GM19467 (cell line): ENCODE results near the gene SSTR1.

ENCODE experiments used
- ATAC-seq: cut with Tn5 transposase; IDR thresholded peaks from one replicate; pipeline ENCODE4 v1.9.1; 2021; ENCODE audit warnings: mild to moderate bottlenecking, moderate library complexity; ENCODE audit not compliant: unreplicated experiment

Gene SSTR1

DNA sequence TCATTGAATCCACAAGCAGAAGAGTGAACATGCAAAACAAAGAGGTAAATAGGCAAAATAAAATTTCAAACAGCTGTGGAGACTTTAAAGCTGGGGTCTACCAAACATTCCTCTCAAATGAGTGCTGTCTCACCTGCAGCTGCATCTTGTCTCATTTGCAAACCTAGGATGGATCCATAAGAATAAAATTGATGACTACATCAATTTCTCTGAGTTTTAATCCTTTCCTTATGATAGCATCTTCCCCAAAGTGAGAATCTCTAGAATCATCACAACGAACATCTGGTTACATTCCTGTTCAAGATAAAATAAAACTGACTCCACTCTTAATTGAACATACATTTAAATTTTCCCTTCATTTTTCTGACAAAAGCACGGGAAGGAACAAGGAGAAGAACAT is 18.2 kb downstream of the SSTR1 start:
- ATAC-seq: no peak

DNA sequence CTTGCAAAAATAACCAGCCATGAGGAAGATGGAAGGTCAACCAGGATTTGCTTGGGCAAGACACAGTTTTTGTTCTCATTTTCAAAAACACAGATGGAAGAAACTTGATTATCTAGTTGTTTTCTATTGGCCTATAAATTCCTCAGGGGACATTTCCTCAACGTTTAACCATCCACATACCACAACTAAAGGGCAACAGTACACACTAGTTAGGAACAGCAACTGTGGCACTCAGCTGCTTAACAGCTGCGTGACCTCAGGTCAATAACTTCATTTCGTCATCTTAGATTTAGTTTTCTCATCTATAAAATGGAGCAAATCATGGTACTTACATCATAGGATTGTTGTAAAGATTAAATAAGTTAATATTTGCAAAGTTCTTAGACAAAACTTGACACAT is 18.7 kb downstream of the SSTR1 start:
- no peak for ATAC-seq

DNA sequence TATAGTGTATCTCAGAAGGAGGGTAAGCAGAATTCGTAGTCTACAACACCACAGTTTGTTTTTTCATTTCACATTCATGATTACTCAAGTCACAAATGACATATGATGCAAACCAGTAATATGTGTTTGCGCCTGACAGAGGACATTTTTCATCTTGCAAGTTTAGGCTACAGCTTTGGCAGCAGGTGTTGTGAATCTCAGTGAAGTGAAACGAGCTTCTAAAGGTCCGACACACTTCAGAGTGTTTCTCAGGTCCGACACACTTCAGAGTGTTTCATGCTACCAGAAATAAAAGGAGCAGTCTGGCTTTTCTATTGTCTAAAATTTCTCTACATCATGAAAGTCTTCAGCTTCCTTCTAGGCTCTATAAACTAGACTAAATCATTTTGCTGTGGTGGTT is 25.5 kb downstream of the SSTR1 start:
- no peak for ATAC-seq

DNA sequence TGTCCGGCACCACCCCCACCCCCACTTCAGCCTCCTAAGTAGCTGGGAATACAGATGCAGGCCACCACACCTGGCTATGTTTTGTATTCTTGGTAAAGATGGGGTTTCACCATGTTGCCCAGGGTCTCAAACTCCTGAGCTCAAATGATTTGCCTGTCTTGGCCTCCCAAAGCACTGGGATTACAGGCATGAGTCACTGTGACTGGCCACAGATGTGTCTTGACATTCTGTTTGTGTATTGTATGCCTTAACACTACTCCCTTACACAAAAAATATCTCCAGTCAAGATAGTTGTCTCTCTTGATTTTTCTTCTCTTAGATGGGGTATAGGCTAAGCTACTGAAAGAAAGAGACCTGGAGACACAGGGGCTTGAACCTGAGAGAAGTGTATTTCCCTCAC is 30.6 kb downstream of the SSTR1 start:
- no peak for ATAC-seq

DNA sequence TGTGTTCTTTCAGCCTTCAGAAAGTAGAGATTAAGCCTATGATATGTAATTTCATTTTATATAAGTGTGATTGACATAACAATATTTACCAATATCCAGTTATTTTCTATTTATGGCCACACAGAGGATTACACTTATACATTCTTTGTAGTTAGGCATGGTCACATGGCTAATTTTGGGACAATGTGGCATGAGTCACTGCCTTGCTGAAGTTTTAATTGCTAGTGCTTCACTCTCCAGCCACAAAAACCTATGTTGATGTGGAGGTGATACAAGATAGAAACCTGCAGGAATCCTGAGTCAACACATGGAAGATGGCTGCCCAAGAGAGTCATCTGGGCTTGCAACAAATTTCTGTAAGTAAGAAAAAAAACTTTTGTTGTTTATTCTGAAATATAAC is 31.2 kb downstream of the SSTR1 start:
- ATAC-seq: no peak

DNA sequence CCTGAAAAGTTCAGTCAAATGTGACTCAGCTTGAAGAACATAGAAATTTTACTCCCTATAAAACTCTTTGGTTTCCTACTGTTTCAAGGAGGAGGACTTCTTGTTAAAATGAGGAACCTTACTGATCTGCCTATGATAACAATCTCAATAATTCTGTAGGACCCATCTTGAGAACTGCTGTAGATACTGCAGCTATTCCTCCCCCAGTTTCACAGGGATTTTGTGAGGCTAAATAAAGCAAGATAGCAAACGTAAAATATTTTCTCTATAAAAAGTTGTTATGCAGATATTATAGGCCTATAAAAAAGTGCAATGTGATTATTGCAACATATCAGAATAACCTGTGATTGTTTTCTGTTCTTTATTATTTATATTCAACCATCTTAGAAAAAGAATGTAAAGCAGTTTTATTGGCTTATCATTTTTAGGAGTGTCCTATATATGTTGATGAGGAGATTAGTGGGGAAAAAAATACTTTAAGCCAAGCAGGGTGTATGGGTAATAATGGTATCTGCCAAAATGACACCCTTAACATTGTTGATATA is 36.1 kb downstream of the SSTR1 start:
- no peak for ATAC-seq

DNA sequence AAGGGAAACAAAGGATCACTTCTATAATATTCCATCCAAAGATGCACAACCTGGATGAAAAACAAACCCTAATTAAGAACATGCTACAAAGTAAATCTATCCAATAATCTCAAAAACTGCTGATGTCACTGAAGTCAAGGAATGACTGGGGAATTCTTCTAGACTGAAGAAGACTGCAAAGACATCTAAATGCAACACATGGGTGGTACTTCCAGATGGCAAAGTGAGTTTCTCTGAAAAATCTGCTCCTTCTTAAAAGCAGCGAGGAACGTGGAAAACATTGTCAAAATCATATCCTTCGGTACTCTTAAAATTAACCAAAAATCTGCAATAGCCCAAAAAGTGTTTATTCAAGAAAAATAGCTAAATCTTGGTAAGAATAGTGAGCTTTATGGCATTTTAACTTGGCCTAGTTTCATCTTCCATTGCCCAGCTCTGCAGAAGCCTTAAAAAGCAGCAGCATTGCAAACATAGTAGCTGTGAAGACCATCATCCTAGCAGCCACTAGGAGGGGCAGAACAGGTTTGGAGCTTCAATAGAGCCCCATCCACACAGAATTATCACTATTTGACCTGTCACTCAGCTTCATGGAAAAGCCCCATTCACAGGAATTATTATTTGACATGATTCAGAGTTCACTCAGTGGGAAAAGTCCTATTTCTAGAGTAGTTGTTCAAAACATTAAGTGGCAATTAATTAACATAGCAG is 40.8 kb downstream of the SSTR1 start:
- ATAC-seq: no peak

DNA sequence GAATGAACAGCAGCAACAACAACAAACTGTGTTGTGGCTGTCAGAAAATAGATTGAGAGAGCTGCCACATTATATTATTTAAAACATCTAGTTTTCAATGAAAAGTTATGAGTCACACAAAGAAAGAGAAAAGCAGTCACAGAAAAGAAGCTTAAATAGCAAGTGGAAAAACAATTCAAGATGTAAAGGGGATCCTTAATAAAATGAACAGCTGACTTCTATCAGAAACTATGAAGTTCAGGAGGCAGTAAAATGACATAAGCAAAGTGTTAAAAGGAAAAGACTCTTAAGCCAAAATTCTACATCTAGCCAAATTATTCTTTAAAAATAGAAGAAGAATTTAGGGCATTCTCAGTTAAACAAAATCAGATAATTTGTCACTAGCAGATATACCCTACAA is 42.6 kb downstream of the SSTR1 start:
- ATAC-seq: no peak

DNA sequence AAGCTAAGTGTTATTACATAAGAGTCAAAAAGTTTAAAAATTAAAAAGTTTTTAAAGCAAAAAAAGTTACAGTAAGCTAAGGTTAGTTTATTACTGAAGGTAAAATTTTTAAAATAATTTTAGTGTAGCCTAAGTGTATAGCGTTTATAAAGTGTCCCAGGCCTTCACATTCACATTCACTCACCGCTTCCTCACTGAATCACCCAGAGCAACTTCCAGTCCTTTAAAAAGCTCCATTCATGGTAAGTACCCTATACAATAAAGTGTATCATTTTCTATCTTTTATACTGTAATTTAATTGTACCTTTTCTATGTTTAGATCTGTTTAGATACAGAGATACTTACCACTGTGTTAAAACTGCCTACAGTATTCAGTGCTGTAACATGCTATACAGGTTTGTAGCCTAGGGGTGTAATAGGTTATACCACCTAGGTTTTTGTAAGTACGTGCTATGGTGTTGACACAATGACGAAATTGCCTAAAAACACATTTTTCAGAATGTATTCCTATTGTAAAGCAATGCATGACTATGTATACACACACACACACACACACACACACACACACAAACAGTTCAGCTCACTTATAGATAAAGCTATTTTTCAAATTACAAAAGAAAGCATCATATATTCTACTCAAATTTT is 44.5 kb downstream of the SSTR1 start:
- no peak for ATAC-seq

DNA sequence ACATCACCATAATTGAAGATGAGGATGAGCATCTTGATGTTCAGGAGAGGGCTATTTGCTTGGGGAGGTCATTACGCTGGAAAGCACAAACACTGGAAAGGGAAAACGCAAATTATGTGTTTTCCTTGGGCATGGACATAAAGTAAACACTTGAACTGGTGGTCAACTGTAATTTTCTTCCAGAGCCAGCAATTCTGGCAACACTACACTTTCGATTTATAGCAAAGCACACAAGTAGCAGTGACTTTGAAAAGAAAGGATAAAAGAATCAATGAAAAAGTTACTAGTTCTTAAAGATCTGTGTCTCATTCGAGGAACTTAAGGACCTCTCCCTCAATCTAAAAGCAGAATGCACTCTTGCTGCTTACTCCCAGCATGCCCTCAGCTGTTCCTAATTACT is 46.0 kb downstream of the SSTR1 start:
- no peak for ATAC-seq

DNA sequence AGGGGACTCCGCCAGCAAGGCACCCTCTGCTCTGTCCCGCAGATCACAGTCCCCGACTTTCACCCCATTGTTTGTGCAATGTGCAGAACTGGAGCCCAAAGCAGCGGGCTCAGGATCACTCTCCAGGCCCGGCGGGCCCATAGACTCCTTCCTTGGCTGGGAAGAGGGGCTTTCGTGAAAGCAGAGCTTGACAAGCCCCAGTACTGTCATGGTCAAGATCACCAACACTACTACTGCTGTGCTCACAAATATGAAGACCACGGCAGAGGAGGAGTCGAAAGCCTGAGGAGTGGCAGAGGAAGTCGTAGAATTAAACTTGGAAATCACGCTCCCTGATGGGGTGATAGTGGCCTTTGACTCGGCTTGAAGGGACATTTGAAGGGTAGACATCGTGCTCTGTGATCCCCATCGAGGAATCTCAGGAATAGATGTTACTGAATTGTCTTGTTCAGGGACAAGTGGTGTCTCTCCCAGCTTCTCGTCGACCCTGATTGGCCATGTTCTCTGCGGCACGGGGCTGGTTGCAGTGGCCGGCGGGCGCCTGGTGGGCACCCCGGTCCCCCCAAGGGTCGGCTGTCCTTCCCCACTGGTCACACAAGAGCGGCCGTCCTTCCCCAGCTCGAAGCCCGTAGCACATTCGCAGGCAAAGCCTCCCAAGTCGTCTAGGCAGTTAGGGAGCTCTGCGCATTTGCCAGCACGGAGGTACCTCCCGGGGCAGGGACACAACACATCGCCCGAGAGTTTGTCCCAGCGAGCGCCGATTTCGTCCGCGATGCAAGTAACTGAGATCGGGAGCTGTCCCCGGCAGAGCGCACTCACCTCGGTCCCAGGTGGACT is 47.1 kb downstream of the SSTR1 start:
- no peak for ATAC-seq

DNA sequence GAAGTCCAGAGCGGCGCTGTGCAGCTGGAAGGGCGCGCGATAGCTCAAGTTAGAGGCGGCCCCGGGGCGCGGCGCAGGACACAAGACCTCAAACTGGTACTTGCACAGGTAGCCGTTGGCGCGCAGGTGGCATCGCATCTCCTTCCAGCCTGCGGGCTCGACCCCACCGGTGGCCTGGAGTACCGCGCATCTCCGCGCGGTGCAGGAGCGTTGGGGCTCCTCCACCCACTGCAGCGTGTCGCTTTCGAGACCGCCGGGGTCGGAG is 47.6 kb downstream of the SSTR1 start:
- ATAC-seq: no peak

DNA sequence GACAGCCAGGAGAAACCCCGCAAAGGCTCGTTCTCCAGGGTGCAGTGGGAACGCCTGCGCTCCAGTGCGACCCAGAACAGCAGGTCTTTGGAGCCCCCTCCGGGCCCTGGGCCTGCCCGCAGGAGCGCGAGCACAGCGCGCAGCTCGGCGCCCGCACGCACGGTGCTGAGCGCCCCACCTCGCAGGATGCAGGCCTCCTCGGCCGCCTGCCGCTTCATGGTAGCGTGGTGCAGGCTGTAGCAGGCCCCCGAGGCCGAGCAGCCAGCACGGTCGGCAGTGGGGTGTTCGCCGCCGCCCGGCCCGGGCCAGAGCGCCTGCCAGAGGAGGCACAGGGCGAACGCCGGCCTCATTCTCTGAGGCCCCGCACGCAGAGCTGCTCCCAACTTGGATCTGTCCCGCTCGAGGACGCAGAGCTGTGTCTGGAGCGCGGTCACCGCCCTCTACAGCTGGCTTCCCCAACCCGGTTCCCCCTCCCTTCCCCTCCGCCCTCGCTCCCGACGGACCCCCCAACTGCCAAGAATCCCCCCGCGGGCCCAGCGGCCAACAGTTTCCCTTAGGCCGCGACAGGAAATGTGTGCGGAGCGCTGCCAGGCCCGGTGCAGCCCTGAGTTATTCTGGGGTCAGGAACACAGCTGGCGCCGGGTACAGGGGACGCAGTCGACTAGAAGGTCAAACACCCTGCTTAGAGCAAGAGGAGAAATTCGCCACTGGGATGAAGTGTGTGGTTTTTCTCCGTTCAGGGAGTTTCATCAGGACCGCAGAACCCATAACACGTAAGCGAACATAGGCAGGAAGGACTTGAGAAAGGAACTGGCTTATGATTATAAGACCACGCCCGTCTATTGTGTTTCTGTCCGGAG is 48.2 kb downstream of the SSTR1 start, which contains the start of gene CLEC14A:
TSS of gene CLEC14A (minus strand) at position 421 of the 860 bp plus-strand sequence. CDS start at position 350, 71 bp downstream.
- no peak for ATAC-seq

DNA sequence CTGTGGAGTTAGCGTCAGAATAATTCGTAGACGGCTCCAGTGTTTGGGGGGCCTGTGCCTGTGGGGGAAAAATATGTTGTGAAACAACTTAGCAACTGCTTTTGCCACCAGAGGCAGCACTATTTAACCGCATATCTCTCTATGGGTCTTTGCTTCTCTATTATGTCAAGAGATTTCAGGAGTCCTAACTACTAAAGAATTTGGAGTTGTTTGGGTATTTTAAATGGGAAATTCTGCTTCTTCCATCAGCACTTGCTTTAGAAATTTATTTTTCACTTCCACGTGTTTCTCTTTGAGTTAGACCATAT is 48.8 kb downstream of the SSTR1 start:
- no peak for ATAC-seq

DNA sequence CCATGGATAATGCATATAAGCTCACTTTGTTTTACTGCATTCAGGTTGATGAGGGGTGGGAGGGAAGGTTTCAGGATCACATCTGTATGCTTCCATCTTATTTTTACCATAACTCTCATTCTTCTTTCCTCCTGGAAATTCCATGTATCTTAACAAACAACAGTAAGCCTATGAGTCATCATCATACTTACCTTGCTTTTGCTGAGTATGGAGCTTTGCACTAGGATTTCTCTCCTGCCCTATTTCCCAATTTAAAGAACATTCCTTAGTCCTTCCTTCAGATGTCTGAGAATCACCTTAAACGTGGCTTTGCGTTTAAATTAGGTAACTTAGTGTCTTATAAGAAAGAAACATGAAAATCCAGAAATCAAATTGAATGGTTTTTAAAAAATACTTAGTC is 49.8 kb downstream of the SSTR1 start:
- ATAC-seq: no peak

DNA sequence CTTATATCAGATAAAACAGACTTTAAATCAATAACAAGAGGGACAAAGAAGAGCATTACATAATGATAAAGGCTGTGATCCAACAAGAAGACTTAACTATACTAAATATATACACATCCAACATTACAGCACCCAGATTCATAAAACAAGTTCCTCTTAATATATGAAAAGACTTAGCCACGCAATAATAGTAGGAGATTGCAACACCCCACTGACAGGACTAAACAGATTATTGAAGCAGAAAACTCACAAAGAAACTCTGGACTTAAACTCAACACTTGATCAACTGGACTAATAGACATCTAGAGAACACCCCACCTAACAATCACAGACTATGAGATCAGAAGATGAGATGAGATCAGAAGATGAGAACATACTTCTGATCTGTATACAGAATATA is 53.9 kb downstream of the SSTR1 start:
- ATAC-seq: no peak
